ENCODE measurements around the gene PPP6R1. TPM values are rescaled to one million over a fixed set of nuclear protein-coding genes. Genes with fewer than 3 reads are reported as not detected.

Gene PPP6R1
- total RNA-seq, 4 donors from 2014 or later, result 49.0 to 56.2 (median 51.3) TPM

- DNase-seq (ENCODE audit: low spot score in 2 of 2), result no peak
- Histone ChIP-seq H3K4me3 (no peak overlapping the region), H3K9me3 (no peaks in the 10 kb centered on the region), H3K4me1 (peaks cover 12% of the 10 kb centered on the region), H3K27ac (no peak overlapping the region), H3K36me3 (no peaks in the 10 kb centered on the region), H3K27me3 (no peaks in the 10 kb centered on the region)
- WGBS, result 70% methylated on average over 14 of the region's 14 CpGs
- TF ChIP-seq EP300 (IDR thresholded peaks at IDR 0.05), result no peak
- TF ChIP-seq POLR2AphosphoS5 (IDR thresholded peaks at IDR 0.05), result no peak
- TF ChIP-seq POLR2A (IDR thresholded peaks at IDR 0.05), result no peak
- no peak for TF ChIP-seq CTCF (IDR thresholded peaks at IDR 0.05)
These were observed 46.2 kb upstream of the PPP6R1 start for GRCh38 chr19:55304980-55305379.

GRCh38 chr19:55304279-55304978, 45.6 kb upstream of the PPP6R1 start:
- no peaks in the 10 kb centered on the region for H3K9me3 ChIP-seq
- no peak overlapping the region for H3K27ac ChIP-seq
- H3K36me3 ChIP-seq, result no peaks in the 10 kb centered on the region
- WGBS, result 90% methylated on average over 4 of the region's 39 CpGs
- no peak for DNase-seq (ENCODE audit: low spot score in 2 of 2)
- peaks cover 12% of the 10 kb centered on the region for H3K4me1 ChIP-seq
- H3K27me3 ChIP-seq, result no peaks in the 10 kb centered on the region
- no peak overlapping the region for H3K4me3 ChIP-seq
- TF ChIP-seq POLR2AphosphoS5 (IDR thresholded peaks at IDR 0.05) (no peak), EP300 (IDR thresholded peaks at IDR 0.05) (no peak), CTCF (IDR thresholded peaks at IDR 0.05) (no peak), POLR2A (IDR thresholded peaks at IDR 0.05) (no peak)

DNA sequence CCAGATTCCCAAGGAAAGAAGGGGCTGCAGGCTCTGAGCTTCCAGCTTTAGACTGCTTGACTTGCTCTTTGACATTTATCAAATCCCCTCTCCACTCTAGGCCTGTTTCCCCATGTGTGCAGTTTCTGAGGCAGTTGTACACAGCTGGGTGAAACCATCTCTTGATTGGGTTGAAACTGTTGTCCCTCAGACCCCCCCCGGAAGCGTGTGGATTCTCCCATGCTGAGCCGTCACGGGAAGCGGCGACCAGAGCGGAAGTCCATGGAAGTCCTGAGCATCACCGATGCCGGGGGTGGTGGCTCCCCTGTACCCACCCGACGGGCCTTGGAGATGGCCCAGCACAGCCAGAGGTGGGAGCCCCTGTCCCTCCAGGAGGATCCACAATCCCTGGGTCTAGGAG, 44.7 kb upstream of the PPP6R1 start:
- Histone ChIP-seq H3K36me3 (no peaks in the 10 kb centered on the region), H3K9me3 (no peaks in the 10 kb centered on the region), H3K4me3 (no peak overlapping the region), H3K27ac (no peak overlapping the region), H3K27me3 (no peaks in the 10 kb centered on the region), H3K4me1 (peaks cover 12% of the 10 kb centered on the region)
- WGBS, result 97% methylated on average over 11 of the region's 11 CpGs
- TF ChIP-seq CTCF (IDR thresholded peaks at IDR 0.05), result no peak
- no peak for TF ChIP-seq POLR2A (IDR thresholded peaks at IDR 0.05)
- no peak for DNase-seq (ENCODE audit: low spot score in 2 of 2)

DNA sequence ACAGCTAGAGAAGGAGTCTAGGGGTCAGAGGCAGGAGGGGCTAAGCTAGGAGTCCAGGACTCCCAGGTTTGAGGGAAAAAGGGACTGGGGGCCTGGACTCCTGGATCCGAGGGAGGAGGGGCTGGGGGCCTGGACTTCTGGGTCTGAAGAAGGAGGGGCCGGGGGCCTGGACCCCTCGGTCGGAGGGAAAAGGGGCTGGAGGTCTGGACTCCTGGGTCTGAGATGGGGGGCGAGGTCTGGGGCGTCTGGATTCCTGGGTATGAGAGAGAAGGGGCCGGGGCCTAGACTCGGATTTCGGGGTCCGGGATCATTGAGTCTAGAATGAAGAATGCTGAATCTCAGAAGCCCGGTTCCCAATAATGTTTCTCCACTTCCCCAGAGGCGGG, 43.5 kb upstream of the PPP6R1 start:
- H3K9me3 ChIP-seq, result no peaks in the 10 kb centered on the region
- TF ChIP-seq POLR2A (IDR thresholded peaks at IDR 0.05) (no peak), EP300 (IDR thresholded peaks at IDR 0.05) (no peak), POLR2AphosphoS5 (IDR thresholded peaks at IDR 0.05) (no peak), CTCF (IDR thresholded peaks at IDR 0.05) (no peak)
- H3K27ac ChIP-seq, result no peak overlapping the region
- WGBS, result 69% methylated on average over 10 of the region's 12 CpGs
- no peaks in the 10 kb centered on the region for H3K27me3 ChIP-seq
- DNase-seq (ENCODE audit: low spot score in 2 of 2), result no peak
- H3K4me3 ChIP-seq, result no peak overlapping the region
- H3K36me3 ChIP-seq, result no peaks in the 10 kb centered on the region
- H3K4me1 ChIP-seq, result peaks cover 12% of the 10 kb centered on the region

DNA sequence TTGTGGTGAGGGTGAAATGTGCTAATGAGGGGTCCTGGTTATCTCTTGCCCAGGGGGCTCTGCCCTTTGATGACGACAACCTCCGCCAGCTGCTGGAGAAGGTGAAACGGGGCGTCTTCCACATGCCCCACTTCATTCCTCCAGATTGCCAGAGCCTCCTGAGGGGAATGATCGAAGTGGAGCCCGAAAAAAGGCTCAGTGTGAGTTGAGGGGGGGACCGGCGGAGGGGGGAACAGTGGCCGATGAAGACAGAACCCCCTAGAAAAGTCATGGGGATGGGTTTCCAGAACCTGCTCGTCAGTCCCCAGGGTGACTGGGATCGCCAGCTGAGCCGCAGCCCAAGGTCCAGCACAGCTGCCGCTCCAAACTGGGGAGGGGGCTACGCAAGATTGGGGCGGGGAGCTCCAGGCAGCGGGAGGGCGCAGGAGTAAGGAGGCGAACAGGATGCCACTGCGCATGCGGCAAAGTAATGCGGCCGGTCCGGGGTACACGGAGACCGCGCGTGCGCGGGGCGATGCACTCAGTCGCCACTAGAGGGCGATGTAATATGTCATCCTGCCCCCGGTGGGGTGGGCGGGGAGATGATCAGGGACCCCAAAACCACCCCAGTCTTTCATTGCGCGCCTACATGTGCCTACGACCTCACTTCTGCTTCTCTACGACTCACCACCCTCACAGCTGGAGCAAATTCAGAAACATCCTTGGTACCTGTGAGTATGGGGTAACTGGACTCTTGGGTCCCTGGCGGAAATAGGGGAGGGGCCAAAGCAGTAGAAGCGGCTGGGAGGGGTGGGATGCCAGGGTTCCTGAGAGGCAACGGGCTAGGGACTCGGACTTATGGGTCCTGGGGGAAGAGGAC, 42.9 kb upstream of the PPP6R1 start:
- no peak for TF ChIP-seq POLR2AphosphoS5 (IDR thresholded peaks at IDR 0.05)
- TF ChIP-seq EP300 (IDR thresholded peaks at IDR 0.05), result no peak
- TF ChIP-seq CTCF (IDR thresholded peaks at IDR 0.05), result peak; percentile 74 to 98
- no peaks in the 10 kb centered on the region for H3K9me3 ChIP-seq
- H3K36me3 ChIP-seq, result no peaks in the 10 kb centered on the region
- H3K27ac ChIP-seq, result no peak overlapping the region
- H3K27me3 ChIP-seq, result no peaks in the 10 kb centered on the region
- DNase-seq (ENCODE audit: low spot score in 2 of 2), result peak; percentile 91 to 92
- 25% methylated on average over 23 of the region's 42 CpGs for WGBS
- H3K4me1 ChIP-seq, result peaks cover 12% of the 10 kb centered on the region
- H3K4me3 ChIP-seq, result peak overlapping the region; percentile 33
